NCI-H1105 (cell line): ENCODE results near the gene SLC45A3.
"Not testable (repeated sequence)": the region's sequence is repeated elsewhere in the genome, so short reads cannot be mapped to it uniquely, and the experiment has no call there.

Experiments used
- DNase-seq: peaks from one replicate; lab custom pipeline; 2025; lab: John Stamatoyannopoulos, UW

The SLC45A3 gene

GRCh38 chr1:205636138-205636530, 44.2 kb downstream of the SLC45A3 start:
- not testable (repeated sequence) for DNase-seq

- DNase-seq = no peak
These were observed 46.8 kb downstream of the SLC45A3 start for GRCh38 chr1:205633421-205633976.

- no peak for DNase-seq
These were observed 47.6 kb downstream of the SLC45A3 start for GRCh38 chr1:205632669-205633169.

DNA sequence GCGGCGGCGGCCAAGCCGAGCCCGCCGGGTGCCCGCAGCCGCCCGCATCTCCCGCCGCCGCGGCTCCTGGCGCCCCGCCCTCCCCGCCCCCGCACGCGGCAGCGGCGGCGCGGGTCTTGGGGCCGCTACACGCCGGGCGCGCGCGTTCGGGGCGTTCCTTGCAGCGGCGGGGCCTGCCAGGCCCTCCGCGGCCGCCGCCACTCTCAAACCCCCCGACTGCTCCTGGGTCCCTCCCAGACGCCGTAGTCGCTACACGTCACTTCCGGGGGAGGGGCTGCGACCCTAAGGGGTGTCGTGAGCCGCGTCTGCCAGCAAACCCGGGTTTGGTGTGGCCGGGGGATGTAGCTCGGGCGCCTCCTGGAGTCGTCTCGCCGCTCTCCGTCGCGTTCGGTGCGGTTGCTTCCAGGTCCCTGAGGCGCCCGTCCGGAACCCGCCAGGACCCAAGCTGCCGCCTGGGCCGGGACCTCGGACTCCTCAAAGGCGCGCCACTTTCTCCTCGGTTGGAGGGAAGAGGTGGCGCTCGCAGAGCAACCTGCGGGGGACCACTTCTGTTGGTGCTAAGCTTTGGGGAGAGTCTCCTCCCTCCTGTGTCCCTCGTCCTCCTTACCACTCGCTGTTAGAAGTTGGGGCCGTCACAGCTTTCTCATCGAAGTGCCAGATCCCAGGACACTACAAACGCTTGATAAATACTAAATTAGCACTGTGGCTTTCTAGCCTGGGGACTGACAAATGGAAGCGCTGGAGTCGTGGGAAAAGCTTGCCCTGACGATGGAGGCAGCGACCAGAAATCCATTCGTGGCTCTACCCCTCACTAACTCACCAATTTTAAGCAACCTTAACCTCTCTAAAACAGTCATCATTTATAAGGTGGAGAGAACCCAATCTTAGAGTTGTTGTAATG, 48.3 kb downstream of the SLC45A3 start, which contains the start of gene ELK4:
Gene ELK4 (minus strand): TSS at position 244 of the 901 bp plus-strand sequence. CDS start 8,129 bp downstream, outside the sequence.
- peak; percentile 98 for DNase-seq

DNA sequence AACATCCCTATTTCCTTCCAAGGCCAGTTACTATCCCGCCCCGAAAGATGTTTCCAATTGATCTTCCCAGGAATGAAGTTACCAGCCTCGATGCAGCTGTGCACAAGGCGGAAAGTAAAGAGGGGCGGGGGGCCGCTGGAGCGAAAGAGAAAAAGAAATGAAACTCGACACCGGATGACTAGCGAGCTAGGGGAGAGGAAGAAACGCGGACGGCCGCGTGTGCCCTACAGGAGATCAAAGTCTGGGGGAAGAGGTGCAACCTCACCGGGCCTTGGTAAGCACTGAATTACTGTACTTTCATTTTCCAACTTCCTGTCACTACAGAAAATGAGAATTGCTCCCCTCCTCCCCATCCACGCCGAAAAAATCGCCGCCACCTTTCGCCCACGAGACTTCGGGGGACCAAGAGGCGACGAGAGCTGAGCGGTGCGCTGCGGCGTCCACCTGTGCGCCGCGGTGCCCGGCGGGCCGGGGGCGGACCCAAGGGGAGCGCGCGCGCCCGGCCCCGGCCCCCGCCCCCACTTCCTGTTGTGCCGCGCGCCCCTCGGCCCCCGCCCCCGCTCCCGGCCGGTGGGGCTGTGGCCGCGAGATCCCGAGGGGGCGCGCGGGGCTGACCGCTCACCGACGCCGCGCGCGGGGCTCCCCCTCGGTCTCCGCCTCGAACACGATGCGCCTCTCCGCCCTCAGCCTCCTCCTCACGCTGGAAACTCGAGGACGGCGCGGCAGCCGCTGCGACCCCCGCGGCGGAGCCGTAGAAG, 49.1 kb downstream of the SLC45A3 start:
- DNase-seq = peak; percentile 82

DNA sequence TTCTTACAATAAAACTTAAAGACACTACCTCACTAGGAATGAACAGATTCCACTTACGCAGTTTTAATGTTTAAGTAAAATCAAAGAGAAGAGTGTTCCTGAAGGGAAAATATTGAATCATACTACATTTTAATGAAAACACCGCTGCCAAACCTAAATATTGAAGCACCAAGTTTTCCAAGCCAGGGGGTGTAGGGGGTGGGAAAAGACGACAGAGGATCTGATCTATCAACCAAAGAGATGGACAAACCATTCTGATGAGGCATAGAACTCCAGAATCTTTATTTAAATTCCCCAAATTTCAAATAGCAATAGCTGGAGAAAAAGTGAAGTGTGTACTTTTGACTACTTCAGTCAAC, 49.7 kb downstream of the SLC45A3 start:
- no peak for DNase-seq

- DNase-seq = no peak
These were observed 50.1 kb downstream of the SLC45A3 start for GRCh38 chr1:205630241-205630640.

- no peak for DNase-seq
These were observed 50.6 kb downstream of the SLC45A3 start for GRCh38 chr1:205629751-205630150.

GRCh38 chr1:205627956-205628355, 52.4 kb downstream of the SLC45A3 start:
- no peak for DNase-seq

DNA sequence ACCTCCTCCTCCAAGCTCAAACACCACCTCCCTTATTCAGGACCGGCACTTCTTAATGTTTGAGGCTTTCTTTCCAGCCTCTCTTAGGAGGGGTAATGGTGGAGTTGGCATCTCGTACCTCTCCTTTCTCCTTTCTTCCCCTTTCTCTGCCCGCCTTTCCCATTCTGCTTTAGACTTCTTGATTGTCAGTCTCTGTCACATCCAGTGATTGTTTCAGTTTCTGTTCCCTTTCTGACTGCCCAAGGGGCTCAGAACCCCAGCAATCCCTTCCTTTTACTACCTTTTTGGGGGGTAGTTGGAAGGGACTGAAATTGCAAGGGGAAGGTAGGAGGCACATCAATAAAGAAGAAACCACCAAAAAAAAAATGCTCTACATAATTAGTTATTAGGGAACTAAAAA, 54.1 kb downstream of the SLC45A3 start:
- no peak for DNase-seq

GRCh38 chr1:205623646-205624045, 56.7 kb downstream of the SLC45A3 start:
- no peak for DNase-seq

- DNase-seq = no peak
These were observed 60.0 kb downstream of the SLC45A3 start for GRCh38 chr1:205620269-205620668.

- no peak for DNase-seq
These were observed 60.9 kb downstream of the SLC45A3 start for GRCh38 chr1:205619376-205619775.

DNA sequence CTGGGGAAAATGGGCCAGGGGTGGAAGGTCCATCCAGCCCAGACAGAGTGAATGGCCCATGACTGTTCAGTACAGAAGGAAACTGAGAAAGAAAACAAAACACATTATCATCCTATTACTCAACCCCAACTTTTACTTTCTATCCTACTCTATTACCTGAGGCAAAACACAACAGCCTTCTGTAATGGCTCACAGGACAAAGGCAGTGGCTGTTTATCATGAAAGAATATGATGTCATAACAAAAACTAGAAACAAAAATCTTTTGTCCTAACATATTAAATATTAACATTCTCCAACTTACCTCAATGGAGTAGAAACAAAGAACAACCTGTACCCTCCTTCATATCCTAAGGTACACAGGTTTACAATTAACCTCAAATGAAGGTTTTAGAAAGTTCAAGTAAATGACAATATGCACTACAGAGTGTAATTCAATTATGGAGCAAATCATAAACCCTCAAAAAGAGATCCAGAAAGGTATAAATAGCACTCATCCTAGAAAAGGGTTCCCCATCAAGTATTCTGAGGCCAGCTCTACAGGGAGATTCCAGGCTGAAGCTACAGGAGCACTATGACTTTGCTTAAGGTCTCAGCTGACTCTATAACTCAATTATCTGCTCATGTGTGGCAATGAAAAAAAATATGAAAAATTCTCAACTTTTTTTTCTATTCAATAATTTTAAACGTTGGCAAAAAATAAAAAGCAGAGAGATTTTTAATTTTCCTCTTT, 63.6 kb downstream of the SLC45A3 start:
- DNase-seq = no peak

- no peak for DNase-seq
These were observed 64.5 kb downstream of the SLC45A3 start for GRCh38 chr1:205615789-205616188.

DNA sequence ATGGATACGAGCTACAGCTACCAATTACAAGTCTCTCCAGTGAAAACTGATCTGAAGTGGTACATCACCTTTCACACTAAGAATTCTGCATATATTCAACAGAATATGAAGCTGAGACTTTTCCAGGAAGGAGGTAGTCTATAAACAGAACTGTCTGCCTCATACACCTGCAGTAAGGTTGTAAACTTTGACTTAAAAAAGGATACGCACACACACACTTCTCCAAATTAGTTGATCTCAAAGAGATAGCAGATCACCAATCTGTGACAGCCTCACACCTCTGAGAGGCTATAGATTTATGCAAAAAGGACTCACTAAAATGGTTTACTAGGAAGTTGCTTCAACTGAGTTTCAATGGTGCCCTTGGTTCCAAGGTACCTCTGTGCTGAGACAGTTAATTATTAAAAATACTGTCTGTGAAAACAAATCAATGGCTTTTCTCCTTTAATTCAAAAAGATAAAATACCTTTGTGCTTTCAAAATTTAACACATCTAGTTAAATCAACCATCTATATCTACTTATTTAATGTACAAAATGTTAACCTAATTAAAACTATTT, 66.4 kb downstream of the SLC45A3 start:
- no peak for DNase-seq

DNA sequence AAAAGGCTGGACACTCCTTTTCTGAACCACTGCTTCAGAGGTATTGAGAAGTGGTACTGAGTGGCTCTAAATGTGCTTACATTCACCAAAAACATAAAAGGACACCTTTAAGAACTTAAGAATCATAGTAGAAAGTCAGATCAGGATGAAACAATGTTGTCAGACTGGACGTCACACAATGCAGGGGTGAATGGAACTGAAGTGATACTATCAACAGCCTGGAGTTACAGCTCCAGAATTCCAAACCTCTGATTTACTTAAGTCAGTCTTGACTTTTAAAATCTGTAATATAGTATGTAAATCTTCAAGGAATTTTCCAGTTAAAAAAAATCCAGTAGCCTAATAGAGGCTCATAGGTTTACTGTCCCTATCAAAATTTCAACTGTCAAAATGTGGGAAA, 67.8 kb downstream of the SLC45A3 start:
- DNase-seq = no peak

GRCh38 chr1:205612104-205612503, 68.2 kb downstream of the SLC45A3 start:
- DNase-seq = no peak

- DNase-seq = no peak
These were observed 69.3 kb downstream of the SLC45A3 start for GRCh38 chr1:205610901-205611466.

DNA sequence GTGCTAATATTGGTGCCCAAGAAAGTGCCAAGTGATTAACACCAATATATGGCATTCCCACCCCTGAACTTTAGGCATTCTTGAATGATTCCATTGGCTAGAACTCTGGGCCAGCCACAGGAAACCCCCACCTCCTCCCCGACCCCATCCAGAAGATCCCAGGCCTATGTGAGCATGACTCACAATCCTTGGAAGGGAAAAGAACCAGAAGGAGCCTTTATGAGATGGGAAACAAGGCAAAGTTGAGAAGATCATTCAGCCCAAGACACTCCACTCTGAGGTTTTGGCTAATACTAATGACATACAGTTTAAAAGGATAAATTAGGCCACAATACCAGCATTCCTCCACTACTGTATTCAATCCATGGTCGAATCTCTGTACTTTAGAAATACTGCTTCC, 70.3 kb downstream of the SLC45A3 start:
- no peak for DNase-seq
